ENCODE results near the gene ASB2. TPM values are rescaled to one million over a fixed set of nuclear protein-coding genes. Genes with fewer than 3 reads are reported as not detected.

Gene ASB2
- total and polyA plus RNA-seq, 5 donors = 112 to 141 (median 120) TPM

DNA sequence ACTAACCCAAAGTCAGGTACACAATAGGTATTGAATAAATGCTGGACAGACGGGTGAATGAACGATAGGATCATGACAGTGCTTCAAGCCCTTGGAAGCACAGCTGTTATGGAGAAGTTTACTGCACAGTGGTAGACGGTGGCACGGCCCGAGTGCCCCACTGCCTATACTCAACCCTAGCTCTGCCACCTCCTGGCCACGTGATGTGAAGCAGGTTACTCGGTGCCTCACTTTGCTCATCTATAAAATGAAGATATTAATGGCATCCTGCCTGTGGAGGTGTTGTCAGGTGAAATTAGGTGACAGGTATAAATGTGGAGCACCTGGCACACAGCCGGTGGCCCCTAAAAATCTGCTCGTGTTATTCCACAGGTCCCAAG lies 5.8 kb downstream of the ASB2 start:
- H3K4me1 ChIP-seq (ENCODE audit: control insufficient read depth, insufficient read depth, low read length) = peaks cover 3% of the 10 kb centered on the region
- 50% methylated on average over 9 of the region's 9 CpGs for WGBS
- peak overlapping the region; percentile 26 for H3K4me3 ChIP-seq (ENCODE audit: low read length)
- DNase-seq (peak in 1 of 3 donors; percentile 72), ATAC-seq (no peak)
- intact Hi-C loops (cut with DNase I) = no loop called here
- H3K27me3 ChIP-seq (ENCODE audit: control insufficient read depth, insufficient read depth) = no peaks in the 10 kb centered on the region
- H3K27ac ChIP-seq (ENCODE audit: low read length) = peak overlapping the region; percentile 5
- H3K9me3 ChIP-seq (ENCODE audit: control insufficient read depth, low read length) = no peaks in the 10 kb centered on the region

DNA sequence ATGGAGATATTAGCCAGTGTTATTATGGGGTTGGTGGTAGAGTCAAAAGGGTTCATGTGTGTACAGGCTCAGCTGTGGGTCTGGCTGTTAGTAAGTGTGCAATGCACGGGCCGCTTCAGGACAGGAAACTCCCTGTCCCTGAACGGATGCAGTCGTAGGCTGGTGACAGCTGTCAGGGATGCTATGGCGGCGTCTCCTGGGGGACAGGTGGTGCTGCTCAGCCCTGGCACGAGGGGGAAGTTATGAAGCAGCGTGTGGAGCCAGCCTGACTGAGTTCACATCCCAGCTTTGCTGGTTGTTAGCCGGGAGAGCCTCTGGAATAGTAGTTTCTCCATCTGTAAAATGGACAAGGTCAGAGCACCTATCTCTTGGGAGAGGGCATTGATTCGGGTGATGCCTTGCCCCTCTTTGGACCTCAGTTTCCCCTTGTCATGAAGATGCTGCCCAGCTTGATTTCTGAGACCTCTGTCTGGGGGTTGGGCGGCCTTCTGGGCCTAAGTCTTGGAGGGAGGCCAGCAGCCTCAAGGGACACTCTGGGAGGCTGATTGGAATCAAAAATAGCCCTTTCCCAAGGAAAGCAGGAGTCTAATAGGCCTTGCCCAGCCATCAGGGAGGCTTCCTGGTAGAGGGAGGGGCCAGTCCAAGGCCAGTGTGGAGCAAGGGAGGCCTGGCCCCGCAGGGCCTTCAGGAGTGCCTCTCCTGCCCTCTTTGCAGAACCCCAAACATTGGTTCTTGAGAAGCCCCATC lies 7.1 kb downstream of the ASB2 start:
- intact Hi-C loops (cut with DNase I) = no loop called here
- 49% methylated on average over 12 of the region's 12 CpGs for WGBS
- peaks cover 5% of the 10 kb centered on the region for H3K4me1 ChIP-seq (ENCODE audit: control insufficient read depth, insufficient read depth, low read length)
- peak in 1 of 3 donors; percentile 73 for DNase-seq
- no peak overlapping the region for H3K4me3 ChIP-seq (ENCODE audit: low read length)
- H3K27me3 ChIP-seq (ENCODE audit: control insufficient read depth, insufficient read depth) = no peaks in the 10 kb centered on the region
- peak overlapping the region; percentile 26 for H3K27ac ChIP-seq (ENCODE audit: low read length)
- no peaks in the 10 kb centered on the region for H3K9me3 ChIP-seq (ENCODE audit: control insufficient read depth, low read length)
- ATAC-seq = peak in 1 of 2 donors; percentile 24

DNA sequence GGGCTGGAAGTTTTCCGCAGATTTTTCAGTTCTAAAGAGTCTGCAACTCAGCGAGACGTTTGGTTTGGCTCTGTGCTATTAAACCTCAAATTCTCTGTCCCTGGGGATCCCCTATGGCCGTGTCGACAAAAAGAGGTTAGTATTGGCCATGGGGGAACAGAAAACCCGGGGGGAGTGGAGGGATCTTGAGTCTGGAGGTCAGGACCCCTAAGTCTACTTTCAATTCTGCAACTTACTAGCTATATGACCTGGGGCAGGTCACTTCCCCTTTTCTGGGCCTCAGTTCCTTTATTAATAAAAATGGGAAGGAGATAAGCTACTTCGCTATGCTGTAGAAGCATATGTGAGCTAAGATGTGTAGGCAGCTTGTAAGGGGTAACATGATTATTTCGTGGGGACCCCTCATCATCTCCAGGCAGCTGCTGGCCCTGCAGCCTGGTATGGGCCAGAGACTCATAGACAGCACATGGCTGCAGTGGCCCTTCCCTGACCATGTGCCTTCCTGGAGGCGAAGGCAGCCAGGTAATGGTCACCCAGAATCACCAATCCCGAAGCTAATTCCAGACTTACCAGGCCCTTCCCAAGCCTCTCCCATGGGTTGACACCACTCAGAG lies 8.6 kb downstream of the ASB2 start:
- WGBS = 65% methylated on average over 10 of the region's 10 CpGs
- no peak overlapping the region for H3K27ac ChIP-seq (ENCODE audit: low read length)
- DNase-seq = no peak
- no peak for ATAC-seq
- H3K4me1 ChIP-seq (ENCODE audit: control insufficient read depth, insufficient read depth, low read length) = peaks cover 11% of the 10 kb centered on the region
- no peaks in the 10 kb centered on the region for H3K27me3 ChIP-seq (ENCODE audit: control insufficient read depth, insufficient read depth)
- no peak overlapping the region for H3K4me3 ChIP-seq (ENCODE audit: low read length)
- no peaks in the 10 kb centered on the region for H3K9me3 ChIP-seq (ENCODE audit: control insufficient read depth, low read length)
- intact Hi-C loops (cut with DNase I) = no loop called here

DNA sequence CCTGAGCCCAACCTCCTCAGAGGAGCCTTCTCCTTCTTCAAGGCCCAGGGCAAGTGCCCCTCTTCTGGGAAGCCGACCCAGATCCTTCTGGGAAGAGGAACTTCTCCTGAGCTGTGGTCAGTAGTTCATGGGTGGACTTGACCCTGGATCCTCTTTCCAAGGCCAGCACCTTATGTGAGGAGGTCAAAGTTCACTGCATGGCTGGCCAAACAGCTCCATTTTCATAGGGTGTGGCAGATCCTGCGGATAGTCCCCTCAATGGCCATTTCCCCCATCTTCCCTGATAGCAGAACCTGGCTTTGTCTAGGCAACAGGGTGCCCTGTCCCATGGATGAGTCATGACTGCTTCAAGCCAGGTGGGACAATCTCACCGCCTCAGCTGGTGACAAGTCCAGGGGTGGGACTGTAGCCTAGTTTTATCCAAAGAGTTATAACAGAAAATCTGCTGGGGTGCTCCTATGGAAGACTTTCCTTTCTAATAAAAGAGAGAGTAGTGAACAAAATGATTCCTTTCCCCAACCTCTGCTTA lies 10.4 kb downstream of the ASB2 start:
- Histone ChIP-seq H3K27ac (ENCODE audit: low read length) (peak overlapping the region; percentile 38), H3K4me3 (ENCODE audit: low read length) (no peak overlapping the region), H3K27me3 (ENCODE audit: control insufficient read depth, insufficient read depth) (no peaks in the 10 kb centered on the region), H3K9me3 (ENCODE audit: control insufficient read depth, low read length) (no peaks in the 10 kb centered on the region), H3K4me1 (ENCODE audit: control insufficient read depth, insufficient read depth, low read length) (peaks cover 11% of the 10 kb centered on the region)
- DNase-seq (no peak), ATAC-seq (no peak)
- 91% methylated on average over 3 of the region's 3 CpGs for WGBS
- intact Hi-C loops (cut with DNase I) = no loop called here

DNA sequence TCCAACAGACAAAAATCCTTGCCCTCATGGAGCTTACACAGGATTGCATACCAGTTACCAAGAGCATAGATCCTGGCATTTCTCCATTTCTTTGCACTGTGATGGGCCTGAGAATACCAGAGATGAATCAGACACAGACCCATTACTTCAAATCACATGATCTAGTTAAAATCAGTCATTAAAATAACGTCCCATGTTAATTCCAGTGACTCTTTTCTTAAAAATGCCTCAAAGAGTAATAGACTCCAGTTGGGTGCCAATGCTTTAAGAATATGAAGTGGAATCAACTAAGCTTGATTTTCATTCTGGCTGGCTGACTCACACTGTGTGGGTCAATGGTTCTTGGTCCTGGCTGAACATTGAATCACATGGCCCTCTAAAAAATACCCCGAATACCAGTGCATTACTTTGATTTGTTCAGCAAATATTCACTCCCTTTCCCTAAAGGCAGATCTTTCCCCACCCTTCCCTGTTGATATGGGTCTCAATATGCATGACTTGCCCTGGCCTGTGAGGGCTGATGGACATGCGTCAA lies 11.0 kb downstream of the ASB2 start:
- ATAC-seq = no peak
- intact Hi-C loops (cut with DNase I) = no loop called here
- H3K27ac ChIP-seq (ENCODE audit: low read length) = peak overlapping the region; percentile 38
- DNase-seq = no peak
- 76% methylated on average over 3 of the region's 3 CpGs for WGBS
- no peak overlapping the region for H3K4me3 ChIP-seq (ENCODE audit: low read length)
- no peaks in the 10 kb centered on the region for H3K27me3 ChIP-seq (ENCODE audit: control insufficient read depth, insufficient read depth)
- H3K9me3 ChIP-seq (ENCODE audit: control insufficient read depth, low read length) = no peaks in the 10 kb centered on the region
- peaks cover 11% of the 10 kb centered on the region for H3K4me1 ChIP-seq (ENCODE audit: control insufficient read depth, insufficient read depth, low read length)

DNA sequence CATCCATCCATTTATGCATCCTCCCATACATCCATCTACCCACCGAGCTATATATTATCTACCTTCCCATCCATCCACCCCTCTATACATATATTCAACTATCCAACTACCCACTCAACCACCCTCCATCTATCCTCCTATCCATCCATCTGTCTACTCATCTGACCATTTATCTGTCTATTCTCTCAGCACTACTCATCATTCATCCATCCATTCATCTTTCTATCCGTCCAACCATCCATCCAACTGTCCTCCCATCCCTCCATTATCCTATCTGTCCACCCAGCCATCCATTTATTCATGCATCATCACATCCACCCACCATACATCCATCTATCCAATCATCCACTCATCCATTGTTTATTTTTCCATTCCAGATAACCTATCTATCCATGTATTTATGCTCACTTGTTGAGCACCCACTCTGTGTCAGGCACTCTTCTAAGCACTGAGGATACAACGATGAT lies 11.5 kb downstream of the ASB2 start:
- Histone ChIP-seq H3K27me3 (ENCODE audit: control insufficient read depth, insufficient read depth) (no peaks in the 10 kb centered on the region), H3K4me1 (ENCODE audit: control insufficient read depth, insufficient read depth, low read length) (peaks cover 11% of the 10 kb centered on the region), H3K9me3 (ENCODE audit: control insufficient read depth, low read length) (no peaks in the 10 kb centered on the region), H3K27ac (ENCODE audit: low read length) (no peak overlapping the region), H3K4me3 (ENCODE audit: low read length) (no peak overlapping the region)
- DNase-seq = no peak
- ATAC-seq = no peak
- WGBS = 88% methylated on average over 3 of the region's 3 CpGs
- intact Hi-C loops (cut with DNase I) = no loop called here

DNA sequence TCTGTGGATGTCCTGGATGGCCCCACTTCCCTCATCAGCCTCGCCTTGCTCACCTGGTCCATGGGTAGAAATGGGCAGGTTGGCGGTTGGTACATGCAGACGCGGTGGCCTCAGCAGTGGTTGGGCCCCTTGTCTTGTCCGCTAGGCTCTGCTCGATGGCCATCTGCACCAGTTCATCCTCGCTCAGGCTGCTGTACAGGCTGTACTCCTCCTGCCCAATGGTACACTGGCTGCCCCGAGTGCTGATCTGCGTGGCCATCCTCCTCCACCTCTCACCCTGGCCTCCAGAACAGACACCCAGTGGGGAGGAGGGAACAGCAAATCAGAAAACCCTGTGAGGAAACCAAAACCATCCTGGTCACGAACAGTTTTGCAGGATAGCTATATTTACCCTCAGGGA lies 12.1 kb downstream of the ASB2 start:
- WGBS = 92% methylated on average over 10 of the region's 10 CpGs
- ATAC-seq = no peak
- Histone ChIP-seq H3K4me1 (ENCODE audit: control insufficient read depth, insufficient read depth, low read length) (peaks cover 13% of the 10 kb centered on the region), H3K9me3 (ENCODE audit: control insufficient read depth, low read length) (no peaks in the 10 kb centered on the region), H3K27ac (ENCODE audit: low read length) (no peak overlapping the region), H3K27me3 (ENCODE audit: control insufficient read depth, insufficient read depth) (no peaks in the 10 kb centered on the region), H3K4me3 (ENCODE audit: low read length) (no peak overlapping the region)
- DNase-seq = no peak
- intact Hi-C loops (cut with DNase I) = no loop called here

DNA sequence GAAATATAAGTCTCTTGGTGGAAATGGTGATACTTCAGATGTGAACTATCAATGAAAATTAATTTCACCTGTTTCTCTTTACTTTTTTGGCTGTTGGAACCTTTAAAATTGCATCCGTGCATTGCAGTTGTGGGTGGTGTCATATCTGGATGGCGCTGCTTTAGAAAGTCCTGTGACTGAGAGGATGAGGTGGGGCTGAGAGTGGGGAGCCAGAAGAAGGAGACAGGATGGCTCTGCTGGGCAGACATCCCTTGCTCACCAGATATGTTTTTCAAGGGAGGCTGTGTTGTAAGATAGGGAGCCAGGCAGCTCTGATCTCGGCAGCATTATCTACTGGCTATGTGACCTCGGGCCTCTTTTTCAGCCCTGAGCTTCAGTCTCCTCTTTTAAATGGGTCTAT lies 12.7 kb downstream of the ASB2 start:
- no peak overlapping the region for H3K4me3 ChIP-seq (ENCODE audit: low read length)
- no peak overlapping the region for H3K27ac ChIP-seq (ENCODE audit: low read length)
- no peaks in the 10 kb centered on the region for H3K9me3 ChIP-seq (ENCODE audit: control insufficient read depth, low read length)
- intact Hi-C loops (cut with DNase I) = no loop called here
- H3K4me1 ChIP-seq (ENCODE audit: control insufficient read depth, insufficient read depth, low read length) = peaks cover 14% of the 10 kb centered on the region
- ATAC-seq (no peak), DNase-seq (no peak)
- H3K27me3 ChIP-seq (ENCODE audit: control insufficient read depth, insufficient read depth) = no peaks in the 10 kb centered on the region
- WGBS = 42% methylated on average over 4 of the region's 4 CpGs

DNA sequence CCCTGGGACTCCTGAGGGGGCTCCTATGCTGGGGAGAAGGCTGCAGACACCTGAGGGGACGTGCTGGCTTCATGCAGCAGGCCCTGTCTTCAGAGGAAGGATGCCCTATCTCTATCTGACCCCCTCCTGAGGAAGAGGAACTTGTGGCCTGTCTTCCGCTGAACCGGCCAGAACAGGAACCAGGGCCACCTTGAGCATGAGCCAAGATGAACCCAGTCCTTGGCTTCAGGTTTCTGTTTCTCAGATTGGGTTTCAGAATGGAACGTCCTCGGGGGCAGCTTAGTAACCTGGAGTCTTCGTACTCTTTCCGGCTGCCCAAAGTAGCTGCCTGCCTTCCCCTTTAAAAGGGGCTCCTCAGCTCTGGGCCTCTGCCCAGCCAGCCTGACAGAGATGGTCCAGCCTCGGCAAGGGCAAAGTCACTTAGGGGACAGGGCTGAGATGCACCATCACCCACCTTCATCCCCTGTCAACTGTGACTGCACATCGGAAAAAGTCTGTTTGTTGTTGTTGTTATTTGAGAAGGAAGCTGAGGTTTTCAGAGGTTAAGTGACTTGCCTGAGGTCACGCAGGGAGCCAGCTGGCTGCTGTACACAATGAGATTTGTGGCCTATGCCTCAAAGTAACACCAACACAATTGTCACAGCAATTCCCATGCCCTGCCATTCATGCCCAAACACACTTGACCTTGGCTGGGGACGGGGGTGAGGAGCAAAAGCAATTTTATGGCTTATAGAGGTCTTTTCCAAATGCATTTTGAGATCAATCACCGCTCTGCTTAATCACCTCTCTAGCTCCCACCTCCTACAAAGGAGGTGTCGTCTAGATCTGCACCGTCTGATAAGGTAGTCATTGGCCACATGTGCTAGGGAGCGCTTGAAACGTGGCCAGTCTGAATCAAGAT lies 13.4 kb downstream of the ASB2 start:
- no peaks in the 10 kb centered on the region for H3K9me3 ChIP-seq (ENCODE audit: control insufficient read depth, low read length)
- DNase-seq = peak in 1 of 3 donors; percentile 38
- no peak overlapping the region for H3K4me3 ChIP-seq (ENCODE audit: low read length)
- 43% methylated on average over 16 of the region's 16 CpGs for WGBS
- H3K4me1 ChIP-seq (ENCODE audit: control insufficient read depth, insufficient read depth, low read length) = peaks cover 14% of the 10 kb centered on the region
- peak overlapping the region; percentile 56 for H3K27ac ChIP-seq (ENCODE audit: low read length)
- intact Hi-C loops (cut with DNase I) = no loop called here
- peak in 1 of 2 donors; percentile 3 for ATAC-seq
- H3K27me3 ChIP-seq (ENCODE audit: control insufficient read depth, insufficient read depth) = no peaks in the 10 kb centered on the region

DNA sequence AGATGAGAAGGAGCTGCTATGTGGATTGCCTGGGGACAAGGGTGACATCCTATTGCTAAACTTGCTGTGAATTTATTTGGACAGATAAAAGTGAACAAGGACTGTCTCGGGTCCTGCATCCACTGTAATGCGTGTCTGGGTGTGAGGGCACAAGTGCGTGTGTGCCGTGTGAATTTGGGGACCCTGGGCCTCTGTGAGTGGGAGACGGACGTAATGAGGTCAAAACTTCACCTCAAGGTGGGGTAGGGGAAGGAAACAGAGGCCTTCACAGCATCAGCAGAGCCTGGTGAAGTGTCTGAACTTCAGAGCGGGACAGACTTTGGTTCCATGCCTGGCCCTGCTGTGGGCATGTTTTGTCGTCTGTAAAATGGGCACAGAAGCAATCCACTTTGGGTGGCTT lies 14.8 kb downstream of the ASB2 start:
- intact Hi-C loops (cut with DNase I) = no loop called here
- DNase-seq (peak in 1 of 3 donors; percentile 5), ATAC-seq (no peak)
- WGBS = 94% methylated on average over 8 of the region's 8 CpGs
- Histone ChIP-seq H3K27ac (ENCODE audit: low read length) (no peak overlapping the region), H3K4me3 (ENCODE audit: low read length) (no peak overlapping the region), H3K9me3 (ENCODE audit: control insufficient read depth, low read length) (no peaks in the 10 kb centered on the region), H3K27me3 (ENCODE audit: control insufficient read depth, insufficient read depth) (no peaks in the 10 kb centered on the region), H3K4me1 (ENCODE audit: control insufficient read depth, insufficient read depth, low read length) (peaks cover 14% of the 10 kb centered on the region)
